ENCODE data around the gene OPRD1. TPM values are rescaled to one million over a fixed set of nuclear protein-coding genes. Genes with fewer than 3 reads are reported as not detected.

OPRD1 gene
- polyA plus RNA-seq, 1 of the 3 experiments (the other 2 are of a cell fraction): 0.07 TPM

DNA sequence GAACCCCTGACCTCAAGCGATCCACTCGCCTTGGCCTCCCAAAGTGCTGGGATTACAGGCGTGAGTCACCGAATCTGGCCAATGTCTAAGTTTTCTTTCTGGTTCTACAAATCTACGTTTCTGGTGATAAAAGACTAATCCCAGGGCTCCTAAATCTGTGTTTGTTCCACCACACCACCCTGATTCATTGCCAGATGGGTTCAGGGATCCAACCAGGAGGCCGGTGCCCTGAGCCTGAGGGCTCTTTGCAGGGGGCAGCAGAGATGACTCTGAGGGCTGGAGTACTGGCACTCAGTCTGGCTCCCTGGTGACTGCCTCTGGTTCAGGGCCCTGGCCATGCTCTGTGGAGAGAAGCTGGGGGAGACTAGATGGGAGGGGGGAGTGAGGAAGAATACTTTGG, 10.5 kb upstream of the OPRD1 start (continued):
- TF ChIP-seq RXRA (IDR thresholded peaks at IDR 0.05; ENCODE audit: borderline replicate concordance, low read depth): no peak
- TF ChIP-seq RCOR1 (IDR thresholded peaks at IDR 0.05; ENCODE audit: low read length): no peak
- TF ChIP-seq GABPA (IDR thresholded peaks at IDR 0.05; ENCODE audit: low read depth): no peak

DNA sequence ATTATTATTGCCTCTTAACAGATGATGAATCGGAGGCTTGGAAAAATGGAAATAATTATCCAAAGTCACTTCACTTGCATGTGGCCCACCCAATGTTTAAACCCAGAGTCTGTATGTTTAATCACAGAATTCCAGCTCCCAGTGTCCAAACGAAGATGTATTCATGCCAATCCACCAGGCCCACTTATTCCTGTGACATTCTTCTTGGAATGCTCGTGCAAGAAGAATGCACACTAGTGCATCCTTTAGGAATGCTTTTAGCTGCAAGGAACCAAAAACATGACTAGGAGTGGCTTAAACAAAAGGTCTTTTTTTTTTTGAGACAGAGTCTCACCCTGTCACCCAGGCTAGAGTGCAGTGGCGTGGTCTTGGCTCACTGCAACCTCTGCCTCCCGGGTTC, 8.9 kb upstream of the OPRD1 start:
- CTCF ChIA-PET: interaction anchor here (0.7 to 39.4 kb wide), 4 partner anchors 18 to 231 kb away, joined by 3 to 894 read pairs (median 4); no protein-coding TSS in a partner anchor
- no peaks in the 10 kb centered on the region for H3K27me3 ChIP-seq (ENCODE audit: insufficient read depth)

DNA sequence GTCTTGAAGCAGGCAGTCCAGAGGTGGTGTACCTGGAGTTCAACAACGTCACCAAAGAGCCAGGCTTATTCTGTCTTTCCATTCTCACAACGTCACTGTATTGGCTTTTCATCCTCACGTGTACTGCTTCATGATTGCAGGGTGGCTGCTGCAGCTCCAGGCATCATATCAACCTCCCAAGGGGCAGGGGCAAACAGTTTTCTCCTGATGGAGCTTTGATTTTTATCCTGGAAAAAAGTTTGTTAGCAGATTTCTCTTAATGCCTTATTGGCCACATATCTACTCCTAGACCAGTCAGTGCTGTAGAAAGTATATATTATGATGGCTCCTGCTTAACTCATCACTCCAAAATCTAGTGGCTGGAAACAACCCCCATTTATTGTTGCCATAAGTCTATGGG, 8.3 kb upstream of the OPRD1 start:
- H3K9me3 ChIP-seq: no peaks in the 10 kb centered on the region
- H3K27me3 ChIP-seq (ENCODE audit: insufficient read depth): no peaks in the 10 kb centered on the region
- TF ChIP-seq TEAD4 (IDR thresholded peaks at IDR 0.05; ENCODE audit: borderline replicate concordance, insufficient read depth) (no peak), POLR2AphosphoS5 (IDR thresholded peaks at IDR 0.05; ENCODE audit: low read depth, low read length) (no peak), RXRA (IDR thresholded peaks at IDR 0.05; ENCODE audit: borderline replicate concordance, low read depth) (no peak)
- no peaks in the 10 kb centered on the region for H3K79me2 ChIP-seq (ENCODE audit: insufficient read depth)
- no peak overlapping the region for H3K9ac ChIP-seq
- no peaks in the 10 kb centered on the region for H3K36me3 ChIP-seq (replicated peaks in 1 of 2; ENCODE audit: control insufficient read depth in 1 of 2, insufficient read depth in 2 of 2, low read length in 1 of 2)
- ChIA-PET CTCF (interaction anchor here (39.4 kb wide), 1 partner anchor 72 kb away, joined by 894 read pairs; no protein-coding TSS in a partner anchor), POLR2A (no interaction called here)
- WGBS (ENCODE audit: low lambda C conversion rate): 67% methylated on average over 3 of the region's 3 CpGs
- DNase-seq: no peak
- H4K20me1 ChIP-seq (ENCODE audit: insufficient read depth): no peaks in the 10 kb centered on the region
- peaks cover 0 to 6% of the 10 kb centered on the region in 2 experiments; a peak in 1 of 4 replicates for H3K4me1 ChIP-seq (ENCODE audit: control insufficient read depth in 1 of 2, insufficient read depth in 2 of 2, low read depth in 1 of 2, low read length in 1 of 2)
- no peak overlapping the region for H3K27ac ChIP-seq (ENCODE audit: low read depth in 2 of 2, low read length in 1 of 2)
- no peak overlapping the region for H3K4me2 ChIP-seq
- no peaks in the 10 kb centered on the region for H3F3A ChIP-seq (replicated peaks; ENCODE audit: insufficient read depth)
- no peak overlapping the region for H3K4me3 ChIP-seq (ENCODE audit: low read depth in 2 of 2, low read length in 1 of 2)
- no peak overlapping the region for H2AFZ ChIP-seq (ENCODE audit: low read depth)
- H3K9me2 ChIP-seq: no peaks in the 10 kb centered on the region

More for the DNA sequence above, 8.9 kb upstream of the OPRD1 start:
- Histone ChIP-seq H3K9me3 (no peaks in the 10 kb centered on the region), H3K36me3 (replicated peaks in 1 of 2; ENCODE audit: control insufficient read depth in 1 of 2, insufficient read depth in 2 of 2, low read length in 1 of 2) (no peaks in the 10 kb centered on the region), H3K27ac (ENCODE audit: low read depth in 2 of 2, low read length in 1 of 2) (no peak overlapping the region), H3K9ac (no peak overlapping the region), H3K4me3 (ENCODE audit: low read depth in 2 of 2, low read length in 1 of 2) (no peak overlapping the region), H3K4me2 (no peak overlapping the region), H3K9me2 (no peaks in the 10 kb centered on the region), H3F3A (replicated peaks; ENCODE audit: insufficient read depth) (no peaks in the 10 kb centered on the region), H4K20me1 (ENCODE audit: insufficient read depth) (no peaks in the 10 kb centered on the region), H3K4me1 (ENCODE audit: control insufficient read depth in 1 of 2, insufficient read depth in 2 of 2, low read depth in 1 of 2, low read length in 1 of 2) (peaks cover 0 to 6% of the 10 kb centered on the region in 2 experiments; a peak in 1 of 4 replicates), H3K79me2 (ENCODE audit: insufficient read depth) (no peaks in the 10 kb centered on the region), H2AFZ (ENCODE audit: low read depth) (no peak overlapping the region)
- TF ChIP-seq, protein P1, sequence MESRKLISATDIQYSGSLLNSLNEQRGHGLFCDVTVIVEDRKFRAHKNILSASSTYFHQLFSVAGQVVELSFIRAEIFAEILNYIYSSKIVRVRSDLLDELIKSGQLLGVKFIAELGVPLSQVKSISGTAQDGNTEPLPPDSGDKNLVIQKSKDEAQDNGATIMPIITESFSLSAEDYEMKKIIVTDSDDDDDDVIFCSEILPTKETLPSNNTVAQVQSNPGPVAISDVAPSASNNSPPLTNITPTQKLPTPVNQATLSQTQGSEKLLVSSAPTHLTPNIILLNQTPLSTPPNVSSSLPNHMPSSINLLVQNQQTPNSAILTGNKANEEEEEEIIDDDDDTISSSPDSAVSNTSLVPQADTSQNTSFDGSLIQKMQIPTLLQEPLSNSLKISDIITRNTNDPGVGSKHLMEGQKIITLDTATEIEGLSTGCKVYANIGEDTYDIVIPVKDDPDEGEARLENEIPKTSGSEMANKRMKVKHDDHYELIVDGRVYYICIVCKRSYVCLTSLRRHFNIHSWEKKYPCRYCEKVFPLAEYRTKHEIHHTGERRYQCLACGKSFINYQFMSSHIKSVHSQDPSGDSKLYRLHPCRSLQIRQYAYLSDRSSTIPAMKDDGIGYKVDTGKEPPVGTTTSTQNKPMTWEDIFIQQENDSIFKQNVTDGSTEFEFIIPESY (IDR thresholded peaks at IDR 0.05; ENCODE audit: borderline replicate concordance, low read depth): no peak
- no peak for TF ChIP-seq FOXM1 (IDR thresholded peaks at IDR 0.05; ENCODE audit: low read depth)
- no peak for TF ChIP-seq RAD21 (IDR thresholded peaks at IDR 0.05; ENCODE audit: low read length)
- TF ChIP-seq EZH2phosphoT487 (IDR thresholded peaks at IDR 0.05; ENCODE audit: borderline replicate concordance, low read depth): no peak
- TF ChIP-seq GATA2 (CRISPR knock-in tag; IDR thresholded peaks at IDR 0.05): no peak
- TF ChIP-seq SMC3 (IDR thresholded peaks at IDR 0.05; ENCODE audit: low read depth, low read length): no peak
- no peak for TF ChIP-seq IRF3 (IDR thresholded peaks at IDR 0.05; ENCODE audit: low read depth, low read length)
- no peak for TF ChIP-seq TEAD4 (IDR thresholded peaks at IDR 0.05; ENCODE audit: borderline replicate concordance, insufficient read depth)
- POLR2A ChIA-PET: no interaction called here
- DNase-seq: no peak
- 28% methylated on average over 5 of the region's 5 CpGs for WGBS (ENCODE audit: low lambda C conversion rate)
